HG03064 (cell line): ENCODE results near the gene GDPD2.

Experiments used
- ATAC-seq: cut with Tn5 transposase; IDR thresholded peaks from one replicate; pipeline ENCODE4 v1.9.1; 2021; ENCODE audit warnings: low read depth; ENCODE audit not compliant: unreplicated experiment

Gene GDPD2

GRCh38 chrX:70437011-70437410 lies 13.9 kb downstream of the GDPD2 start:
- ATAC-seq, result no peak

GRCh38 chrX:70437921-70438665 lies 15.0 kb downstream of the GDPD2 start:
- no peak for ATAC-seq

GRCh38 chrX:70439016-70439415 lies 15.9 kb downstream of the GDPD2 start:
- no peak for ATAC-seq

GRCh38 chrX:70442224-70442623 lies 19.1 kb downstream of the GDPD2 start:
- ATAC-seq, result no peak

- ATAC-seq, result no peak
These were observed 21.3 kb downstream of the GDPD2 start, which contains the start of gene DLG3 for GRCh38 chrX:70444326-70444945. Gene DLG3, plus strand, starts transcription at chrX:70444835. Its CDS starts 367 bp downstream, at chrX:70445202.

- no peak for ATAC-seq
These were observed 22.0 kb downstream of the GDPD2 start for GRCh38 chrX:70444946-70445656.

- no peak for ATAC-seq
These were observed 22.8 kb downstream of the GDPD2 start for GRCh38 chrX:70445951-70446350.

- ATAC-seq, result no peak
These were observed 23.6 kb downstream of the GDPD2 start for GRCh38 chrX:70446380-70447350.

- no peak for ATAC-seq
These were observed 26.4 kb downstream of the GDPD2 start for GRCh38 chrX:70449457-70449966.

GRCh38 chrX:70452143-70452733 lies 29.1 kb downstream of the GDPD2 start:
- ATAC-seq, result no peak

- no peak for ATAC-seq
These were observed 30.0 kb downstream of the GDPD2 start for GRCh38 chrX:70453024-70453618.

- peak; percentile 38 for ATAC-seq
These were observed 31.6 kb downstream of the GDPD2 start for GRCh38 chrX:70454441-70455365.

- no peak for ATAC-seq
These were observed 32.5 kb downstream of the GDPD2 start for GRCh38 chrX:70455366-70456202.

- no peak for ATAC-seq
These were observed 33.1 kb downstream of the GDPD2 start for GRCh38 chrX:70456256-70456655.

GRCh38 chrX:70461026-70461425 lies 37.9 kb downstream of the GDPD2 start:
- ATAC-seq, result no peak

GRCh38 chrX:70464051-70464450 lies 40.9 kb downstream of the GDPD2 start:
- ATAC-seq, result no peak

- ATAC-seq, result no peak
These were observed 43.9 kb downstream of the GDPD2 start for GRCh38 chrX:70466968-70467367.
